CD14-positive monocyte (primary cell): Measurements from ENCODE around the gene MBD3. TPM values are rescaled to one million over a fixed set of nuclear protein-coding genes. Genes with fewer than 3 reads are reported as not detected.
A peak's percentile ranks its signal among the peaks of the same experiment; 100 is the strongest.
"Not testable (repeated sequence)": the region's sequence is repeated elsewhere in the genome, so short reads cannot be mapped to it uniquely, and the experiment has no call there.

Experiments
- DNase-seq, 3 donors: peaks; one replicate each; pipeline ENCODE4 v3.0.0-alpha.2; 2011 to 2022
- H2AFZ ChIP-seq: 2 replicates; pipeline ENCODE4 v1.6.0; 2012; ENCODE audit warnings: mild to moderate bottlenecking, low read depth, low read length, inconsistent platforms; ENCODE audit not compliant: insufficient read depth, poor library complexity, severe bottlenecking
- H3K27ac ChIP-seq, 2 donors: 1 replicate in 1 of 2; 2 replicates in 1 of 2; pipeline ENCODE4 v1.5.1; 2012 to 2013; ENCODE audit warnings: low read length in 2 of 2, control low read depth in 1 of 2, inconsistent platforms in 1 of 2, low read depth in 1 of 2, mild to moderate bottlenecking in 1 of 2
- H3K27me3 ChIP-seq, 2 donors: one replicate each; pipeline versions ENCODE4 v1.6.0 to v1.6.1; 2011 to 2013; ENCODE audit warnings: low read length in 2 of 2; ENCODE audit not compliant: control insufficient read depth in 2 of 2, insufficient read depth in 2 of 2
- H3K36me3 ChIP-seq, 2 donors: replicated peaks in 1 of 2; 1 replicate in 1 of 2; 2 replicates in 1 of 2; pipeline versions ENCODE4 v1.5.1 to v1.6.1; 2012 to 2013; ENCODE audit warnings: low read length in 2 of 2, control low read depth in 1 of 2, inconsistent platforms in 1 of 2, mild to moderate bottlenecking in 1 of 2; ENCODE audit not compliant: insufficient read depth in 2 of 2, control insufficient read depth in 1 of 2
- H3K4me1 ChIP-seq, 2 donors: 1 replicate in 1 of 2; 2 replicates in 1 of 2; pipeline versions ENCODE4 v1.5.1 to v1.6.1; 2012 to 2013; ENCODE audit warnings: low read length in 2 of 2, control low read depth in 1 of 2, inconsistent platforms in 1 of 2, mild to moderate bottlenecking in 1 of 2, moderate library complexity in 1 of 2; ENCODE audit not compliant: insufficient read depth in 2 of 2, control insufficient read depth in 1 of 2
- H3K4me2 ChIP-seq: replicated peaks from 2 replicates; pipeline ENCODE3; 2012; ENCODE audit warnings: low read length, moderate library complexity, mild to moderate bottlenecking; ENCODE audit not compliant: poor library complexity, severe bottlenecking; ENCODE audit errors: extremely low read depth
- H3K4me3 ChIP-seq, 3 experiments: fragments of 200-600 bp in 1 of 3; sonication (generic) in 1 of 3; replicated peaks in 1 of 3; 1 replicate in 2 of 3; 2 replicates in 1 of 3; pipeline ENCODE4 v1.5.1; 2011 to 2013; ENCODE audit warnings: low read length in 3 of 3, mild to moderate bottlenecking in 3 of 3, control low read depth in 2 of 3, low read depth in 2 of 3, inconsistent platforms in 1 of 3, moderate library complexity in 1 of 3
- H3K79me2 ChIP-seq: 2 replicates; pipeline ENCODE4 v1.6.0; 2012; ENCODE audit warnings: mild to moderate bottlenecking, control low read depth, inconsistent platforms, low read length, moderate library complexity; ENCODE audit not compliant: insufficient read depth
- H3K9ac ChIP-seq: 2 replicates; pipeline ENCODE4 v1.6.0; 2017; ENCODE audit warnings: low read length, mild to moderate bottlenecking; ENCODE audit not compliant: insufficient read depth, poor library complexity, severe bottlenecking
- H3K9me3 ChIP-seq, 2 donors: replicated peaks in 1 of 2; 1 replicate in 1 of 2; 2 replicates in 1 of 2; pipeline versions ENCODE4 v1.5.1 to v1.6.1; 2012 to 2013; ENCODE audit warnings: low read length in 2 of 2, control low read depth in 1 of 2; ENCODE audit not compliant: control insufficient read depth in 1 of 2, insufficient read depth in 1 of 2
- H4K20me1 ChIP-seq: 2 replicates; pipeline ENCODE4 v1.6.0; 2012; ENCODE audit warnings: mild to moderate bottlenecking, low read length, control low read depth, moderate library complexity; ENCODE audit not compliant: insufficient read depth
- H3K27ac Mint-ChIP-seq, 7 donors: one replicate each; pipeline ENCODE4 v1.8.0; 2020; ENCODE audit warnings: mild to moderate bottlenecking in 7 of 7, mixed read lengths in 7 of 7, moderate library complexity in 6 of 7, inconsistent platforms in 2 of 7
- H3K27me3 Mint-ChIP-seq, 3 donors: one replicate each; pipeline ENCODE4 v1.8.0; 2021 to 2022; ENCODE audit warnings: low read depth in 3 of 3, mild to moderate bottlenecking in 3 of 3, mixed read lengths in 3 of 3, moderate library complexity in 3 of 3, inconsistent platforms in 1 of 3
- H3K36me3 Mint-ChIP-seq, 2 donors: one replicate each; pipeline ENCODE4 v1.8.0; 2020; ENCODE audit warnings: mixed read lengths in 2 of 2, inconsistent platforms in 1 of 2, mild to moderate bottlenecking in 1 of 2
- H3K4me1 Mint-ChIP-seq: one replicate; pipeline ENCODE4 v1.8.0; 2020; ENCODE audit warnings: mild to moderate bottlenecking, mixed read lengths
- H3K4me3 Mint-ChIP-seq, 2 donors: one replicate each; pipeline ENCODE4 v1.8.0; 2020; ENCODE audit warnings: mild to moderate bottlenecking in 2 of 2, mixed read lengths in 2 of 2, moderate library complexity in 1 of 2
- H3K9me3 Mint-ChIP-seq, 7 donors: one replicate each; pipeline ENCODE4 v1.8.0; 2020 to 2022; ENCODE audit warnings: mixed read lengths in 7 of 7, mild to moderate bottlenecking in 6 of 7, moderate library complexity in 6 of 7, inconsistent platforms in 2 of 7
- WGBS: methylation state at CpG from one replicate; pipeline ENCODE4 v1.1.5; 2013; ENCODE audit warnings: missing lambda C conversion rate; ENCODE audit not compliant: insufficient coverage; 5-methylcytosine and 5-hydroxymethylcytosine counted together
- intact Hi-C, 2 donors: fragments of 100-400 bp; cut with micrococcal nuclease; formaldehyde crosslinking; loops; one replicate each; pipeline versions ENCODE4 v1.15.0 to v1.15.1; 2023
- polyA minus RNA-seq: library from RNA; depleted of rRNA, polyadenylated mRNA; stranded (reverse); fragments of >200 nt; gene quantifications from 2 replicates; pipeline ENCODE4 v1.2.3, GENCODE V29; 2012
- polyA plus RNA-seq, 3 donors: library from polyadenylated mRNA; depleted of rRNA in 1 of 3; unstranded in 2 of 3; stranded (reverse) in 1 of 3; fragments of 300-500 nt in 2 of 3; fragments of >200 nt in 1 of 3; fragmentation: Illumina TruSeq in 2 of 3; gene quantifications; 1 replicate in 2 of 3; 2 replicates in 1 of 3; pipeline ENCODE4 v1.2.3, GENCODE V29; 2012 to 2021
- total RNA-seq, 12 experiments: library from RNA in 1 of 12; stranded (reverse) in 1 of 12; fragments of 120-200 nt in 1 of 12; gene quantifications; one replicate each; pipeline ENCODE4 v1.2.4 and lab custom pipeline; 2013 to 2026; ENCODE audit warnings: mixed read lengths in 6 of 12, inconsistent platforms in 1 of 12
- TF ChIP-seq, protein P1 (sequence below): fragments of 200-600 bp; IDR thresholded peaks from one replicate; pipeline ENCODE4 v1.8.0; 2022; ENCODE audit warnings: antibody characterized with exemption, mild to moderate bottlenecking

Gene MBD3, protein sequence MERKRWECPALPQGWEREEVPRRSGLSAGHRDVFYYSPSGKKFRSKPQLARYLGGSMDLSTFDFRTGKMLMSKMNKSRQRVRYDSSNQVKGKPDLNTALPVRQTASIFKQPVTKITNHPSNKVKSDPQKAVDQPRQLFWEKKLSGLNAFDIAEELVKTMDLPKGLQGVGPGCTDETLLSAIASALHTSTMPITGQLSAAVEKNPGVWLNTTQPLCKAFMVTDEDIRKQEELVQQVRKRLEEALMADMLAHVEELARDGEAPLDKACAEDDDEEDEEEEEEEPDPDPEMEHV
- 39.8 TPM for total RNA-seq (2013)
- polyA plus RNA-seq: 10 to 100 TPM in 1 of 3 donors, 1 to 10 TPM in 2; 2.6 to 35.3 (median 4.9) TPM
- polyA minus RNA-seq: 35.1 and 56.1 TPM in 2 replicates
- total RNA-seq (lab: John Stamatoyannopoulos, UW): 6.3 to 32.8 (median 18.7) reads per million in 11 experiments

DNA sequence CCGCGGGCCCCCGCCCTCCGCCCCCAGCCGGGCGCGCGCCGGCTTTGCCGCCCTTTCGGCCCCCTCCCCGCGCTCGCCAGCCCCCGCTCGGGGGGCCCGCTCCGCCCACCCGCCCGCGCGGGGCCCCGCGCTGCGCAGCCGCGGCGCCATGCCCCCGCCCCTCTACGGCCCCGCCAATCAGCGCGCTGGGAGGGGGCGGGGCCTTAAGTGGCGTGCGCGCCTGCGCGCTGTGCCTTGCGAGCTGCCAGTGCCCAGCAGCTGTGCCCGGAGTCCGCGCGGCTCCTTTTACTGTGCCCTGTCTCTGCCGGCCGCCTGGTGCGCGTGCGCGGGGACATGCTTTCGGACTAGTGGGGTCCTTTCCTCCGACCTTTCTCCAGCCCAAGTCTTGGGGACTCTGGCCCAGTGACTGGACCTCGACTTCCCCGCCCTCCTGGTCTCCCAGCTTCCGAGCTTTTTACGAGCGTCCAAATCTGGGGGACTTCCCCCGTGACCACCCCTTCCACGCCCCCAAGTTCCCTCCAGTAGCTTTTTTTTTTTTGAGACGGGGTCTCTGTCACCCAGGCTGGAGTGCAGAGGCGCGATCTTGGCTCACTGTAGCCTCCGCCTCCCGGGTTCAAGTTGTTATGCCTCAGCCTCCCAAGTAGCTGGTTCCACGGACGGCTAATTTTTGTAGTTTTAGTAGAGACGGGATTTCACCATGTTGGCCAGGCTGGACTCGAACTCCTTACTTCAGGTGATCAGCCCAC, at the start of gene MBD3:
MBD3 (minus strand) TSS at position 111 of the 746 bp plus-strand sequence. CDS start 234 bp downstream, outside the sequence.
- H3K27me3 Mint-ChIP-seq: peaks cover 0 to 2% (median 0%) of the 10 kb centered on the region in 3 donors
- intact Hi-C loops: loop anchor here (1.0 to 5.0 kb wide), 2 partner anchors 11 to 59 kb away; partner anchors contain the start of gene TCF3 (in 1 of the 2)
- H3K36me3 Mint-ChIP-seq: peaks cover 18 to 32% of the 10 kb centered on the region in 2 donors
- peaks cover 42% of the 10 kb centered on the region for H4K20me1 ChIP-seq
- TF ChIP-seq, protein P1, sequence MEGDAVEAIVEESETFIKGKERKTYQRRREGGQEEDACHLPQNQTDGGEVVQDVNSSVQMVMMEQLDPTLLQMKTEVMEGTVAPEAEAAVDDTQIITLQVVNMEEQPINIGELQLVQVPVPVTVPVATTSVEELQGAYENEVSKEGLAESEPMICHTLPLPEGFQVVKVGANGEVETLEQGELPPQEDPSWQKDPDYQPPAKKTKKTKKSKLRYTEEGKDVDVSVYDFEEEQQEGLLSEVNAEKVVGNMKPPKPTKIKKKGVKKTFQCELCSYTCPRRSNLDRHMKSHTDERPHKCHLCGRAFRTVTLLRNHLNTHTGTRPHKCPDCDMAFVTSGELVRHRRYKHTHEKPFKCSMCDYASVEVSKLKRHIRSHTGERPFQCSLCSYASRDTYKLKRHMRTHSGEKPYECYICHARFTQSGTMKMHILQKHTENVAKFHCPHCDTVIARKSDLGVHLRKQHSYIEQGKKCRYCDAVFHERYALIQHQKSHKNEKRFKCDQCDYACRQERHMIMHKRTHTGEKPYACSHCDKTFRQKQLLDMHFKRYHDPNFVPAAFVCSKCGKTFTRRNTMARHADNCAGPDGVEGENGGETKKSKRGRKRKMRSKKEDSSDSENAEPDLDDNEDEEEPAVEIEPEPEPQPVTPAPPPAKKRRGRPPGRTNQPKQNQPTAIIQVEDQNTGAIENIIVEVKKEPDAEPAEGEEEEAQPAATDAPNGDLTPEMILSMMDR: no peak
- H3K4me1 Mint-ChIP-seq: peaks cover 28% of the 10 kb centered on the region
- DNase-seq: peak; percentile 94 to 96 (median 94)
- H2AFZ ChIP-seq: peak within 1 kb of the TSS; percentile 83
- peaks cover 28 to 36% of the 10 kb centered on the region in 2 donors for H3K4me1 ChIP-seq
- H3K36me3 ChIP-seq: peaks cover 15 to 16% of the 10 kb centered on the region in 2 donors
- peak within 1 kb of the TSS; percentile 63 to 87 (median 78) for H3K4me3 ChIP-seq
- H3K27ac Mint-ChIP-seq: peak within 1 kb of the TSS; percentile 82 to 95 (median 88)
- peaks cover 41% of the 10 kb centered on the region for H3K79me2 ChIP-seq
- no peaks in the 10 kb centered on the region for H3K27me3 ChIP-seq
- no peaks in the 10 kb centered on the region for H3K9me3 ChIP-seq
- H3K27ac ChIP-seq: peak within 1 kb of the TSS; percentile 86 to 90
- peak within 1 kb of the TSS; percentile 83 for H3K9ac ChIP-seq
- no peaks in the 10 kb centered on the region for H3K9me3 Mint-ChIP-seq
- H3K4me3 Mint-ChIP-seq: peak within 1 kb of the TSS; percentile 90 to 94
- peak within 1 kb of the TSS; percentile 93 for H3K4me2 ChIP-seq
- 2% methylated on average over 55 of the region's 68 CpGs for WGBS

DNA sequence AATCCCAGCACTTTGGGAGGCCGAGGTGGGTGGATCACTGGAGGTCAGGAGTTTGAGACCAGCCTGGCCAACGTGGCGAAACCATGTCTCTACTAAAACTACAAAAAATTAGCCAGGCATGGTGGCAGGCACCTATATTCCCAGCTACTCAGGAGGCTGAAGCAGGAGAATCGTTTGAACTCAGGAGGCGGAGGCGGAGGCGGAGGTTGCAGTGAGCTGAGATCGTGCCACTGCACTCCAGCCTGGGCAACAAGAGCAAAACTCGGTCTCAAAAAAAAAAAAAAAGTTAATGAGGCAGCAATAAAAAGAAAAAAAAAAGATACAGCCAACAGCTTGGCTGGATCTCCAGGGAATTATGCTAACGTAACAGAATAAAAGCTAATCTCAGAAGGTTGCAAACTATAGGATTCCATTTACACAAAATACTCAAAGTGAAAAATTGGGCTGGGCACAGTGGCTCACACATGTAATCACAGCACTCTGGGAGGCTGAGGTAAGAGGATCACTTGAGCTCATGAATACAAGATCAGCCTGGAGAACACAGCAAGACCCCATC, 48.3 kb upstream of the MBD3 start:
- H3K27ac Mint-ChIP-seq: peak overlapping the region in 2 of 7 donors; percentile 11 to 20

More for the DNA sequence above, 48.3 kb upstream of the MBD3 start:
- H3K4me1 ChIP-seq, H3K4me3 Mint-ChIP-seq, H3K27me3 Mint-ChIP-seq, H3K27ac ChIP-seq, H3K4me1 Mint-ChIP-seq, H4K20me1 ChIP-seq, H3K4me3 ChIP-seq, H3K9me3 Mint-ChIP-seq, DNase-seq, H2AFZ ChIP-seq, intact Hi-C loops, H3K79me2 ChIP-seq, H3K4me2 ChIP-seq, H3K27me3 ChIP-seq, H3K9me3 ChIP-seq, H3K9ac ChIP-seq: not testable (repeated sequence)
- peaks cover 42 to 88% of the 10 kb centered on the region in 2 donors for H3K36me3 Mint-ChIP-seq
- H3K36me3 ChIP-seq: peaks cover 29 to 78% of the 10 kb centered on the region in 2 donors
- WGBS: 96% methylated on average over 7 of the region's 10 CpGs
